BE2C (cell line): ENCODE results near the gene MIA3.
"Not testable (repeated sequence)": the region's sequence is repeated elsewhere in the genome, so short reads cannot be mapped to it uniquely, and the experiment has no call there.

Source experiments
- DNase-seq: peaks from one replicate; pipeline ENCODE4 v3.0.0-alpha.2; 2020
- H3K27me3 ChIP-seq: fragments of 250-450 bp; sonication (Bioruptor Pico); 2 replicates; pipeline ENCODE4 v1.5.1; 2020; ENCODE audit warnings: mild to moderate bottlenecking
- H3K36me3 ChIP-seq: fragments of 250-450 bp; sonication (Bioruptor Pico); 2 replicates; pipeline ENCODE4 v1.5.1; 2020; ENCODE audit warnings: mild to moderate bottlenecking
- H3K4me1 ChIP-seq: fragments of 250-450 bp; sonication (Bioruptor Pico); 2 replicates; pipeline ENCODE4 v1.5.1; 2020
- H3K4me3 ChIP-seq: 2 replicates; pipeline ENCODE4 v1.5.1; 2011; ENCODE audit warnings: low read depth, low read length
- H3K9me3 ChIP-seq: fragments of 250-450 bp; sonication (Bioruptor Pico); 2 replicates; pipeline ENCODE4 v1.5.1; 2020
- TF ChIP-seq, protein P1 (sequence below): IDR thresholded peaks from 2 replicates; pipeline ENCODE4 v1.5.1; 2012; ENCODE audit warnings: mild to moderate bottlenecking, low read depth, low read length

The MIA3 gene

DNA sequence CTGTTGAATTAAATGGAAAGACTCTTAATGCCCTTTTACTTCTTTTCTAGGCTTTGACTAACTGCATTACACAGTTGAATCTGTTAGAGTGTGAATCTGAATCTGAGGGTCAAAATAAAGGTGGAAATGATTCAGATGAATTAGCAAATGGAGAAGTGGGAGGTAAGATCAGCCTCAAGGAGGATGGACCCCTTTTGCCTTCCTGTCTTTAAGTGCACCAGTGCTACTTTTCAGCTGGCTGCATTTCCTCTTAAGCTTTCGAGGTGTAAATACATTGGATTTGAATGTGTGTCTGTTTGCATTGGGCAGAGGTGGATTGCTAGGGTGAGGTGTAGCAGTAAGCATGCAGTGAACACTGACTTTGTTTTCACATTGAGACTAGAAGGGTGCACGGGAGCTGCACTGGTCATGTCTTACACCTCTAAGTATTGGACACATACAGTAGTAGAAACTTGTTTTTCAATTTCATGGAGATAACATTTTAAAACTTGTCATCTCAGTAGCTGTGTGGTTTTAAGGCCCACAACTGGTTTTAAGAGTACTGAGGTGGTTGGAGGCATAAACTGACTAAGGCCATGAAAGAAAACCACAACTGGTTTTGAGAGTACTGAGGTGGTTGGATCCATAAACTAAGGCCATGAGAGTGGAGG, 35.4 kb downstream of the MIA3 start:
- Histone ChIP-seq H3K27me3 (no peaks in the 10 kb centered on the region), H3K9me3 (no peaks in the 10 kb centered on the region), H3K4me3 (no peak overlapping the region), H3K4me1 (no peaks in the 10 kb centered on the region), H3K36me3 (peaks cover 66% of the 10 kb centered on the region)
- DNase-seq = no peak
- TF ChIP-seq, protein P1, sequence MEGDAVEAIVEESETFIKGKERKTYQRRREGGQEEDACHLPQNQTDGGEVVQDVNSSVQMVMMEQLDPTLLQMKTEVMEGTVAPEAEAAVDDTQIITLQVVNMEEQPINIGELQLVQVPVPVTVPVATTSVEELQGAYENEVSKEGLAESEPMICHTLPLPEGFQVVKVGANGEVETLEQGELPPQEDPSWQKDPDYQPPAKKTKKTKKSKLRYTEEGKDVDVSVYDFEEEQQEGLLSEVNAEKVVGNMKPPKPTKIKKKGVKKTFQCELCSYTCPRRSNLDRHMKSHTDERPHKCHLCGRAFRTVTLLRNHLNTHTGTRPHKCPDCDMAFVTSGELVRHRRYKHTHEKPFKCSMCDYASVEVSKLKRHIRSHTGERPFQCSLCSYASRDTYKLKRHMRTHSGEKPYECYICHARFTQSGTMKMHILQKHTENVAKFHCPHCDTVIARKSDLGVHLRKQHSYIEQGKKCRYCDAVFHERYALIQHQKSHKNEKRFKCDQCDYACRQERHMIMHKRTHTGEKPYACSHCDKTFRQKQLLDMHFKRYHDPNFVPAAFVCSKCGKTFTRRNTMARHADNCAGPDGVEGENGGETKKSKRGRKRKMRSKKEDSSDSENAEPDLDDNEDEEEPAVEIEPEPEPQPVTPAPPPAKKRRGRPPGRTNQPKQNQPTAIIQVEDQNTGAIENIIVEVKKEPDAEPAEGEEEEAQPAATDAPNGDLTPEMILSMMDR = no peak

DNA sequence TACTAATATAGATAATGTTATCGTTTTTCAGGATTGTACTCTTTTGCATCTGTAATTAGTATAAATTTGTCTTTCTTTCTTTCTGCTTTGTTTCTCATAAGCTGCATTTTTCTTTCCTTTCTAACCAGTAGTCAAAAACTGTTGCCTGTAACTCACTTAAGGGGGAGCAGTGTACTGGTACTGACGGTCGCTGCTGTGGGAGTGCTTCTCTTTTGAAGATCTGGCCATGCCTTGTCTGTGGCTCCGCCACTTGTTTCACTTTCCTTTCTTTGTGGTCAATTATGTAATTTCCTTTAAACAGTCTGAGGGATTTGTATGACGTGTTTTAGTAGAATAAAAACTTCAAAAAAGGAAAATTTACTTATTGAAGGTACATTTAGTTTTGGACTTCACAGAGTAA, 37.0 kb downstream of the MIA3 start:
- peaks cover 79% of the 10 kb centered on the region for H3K36me3 ChIP-seq

DNA sequence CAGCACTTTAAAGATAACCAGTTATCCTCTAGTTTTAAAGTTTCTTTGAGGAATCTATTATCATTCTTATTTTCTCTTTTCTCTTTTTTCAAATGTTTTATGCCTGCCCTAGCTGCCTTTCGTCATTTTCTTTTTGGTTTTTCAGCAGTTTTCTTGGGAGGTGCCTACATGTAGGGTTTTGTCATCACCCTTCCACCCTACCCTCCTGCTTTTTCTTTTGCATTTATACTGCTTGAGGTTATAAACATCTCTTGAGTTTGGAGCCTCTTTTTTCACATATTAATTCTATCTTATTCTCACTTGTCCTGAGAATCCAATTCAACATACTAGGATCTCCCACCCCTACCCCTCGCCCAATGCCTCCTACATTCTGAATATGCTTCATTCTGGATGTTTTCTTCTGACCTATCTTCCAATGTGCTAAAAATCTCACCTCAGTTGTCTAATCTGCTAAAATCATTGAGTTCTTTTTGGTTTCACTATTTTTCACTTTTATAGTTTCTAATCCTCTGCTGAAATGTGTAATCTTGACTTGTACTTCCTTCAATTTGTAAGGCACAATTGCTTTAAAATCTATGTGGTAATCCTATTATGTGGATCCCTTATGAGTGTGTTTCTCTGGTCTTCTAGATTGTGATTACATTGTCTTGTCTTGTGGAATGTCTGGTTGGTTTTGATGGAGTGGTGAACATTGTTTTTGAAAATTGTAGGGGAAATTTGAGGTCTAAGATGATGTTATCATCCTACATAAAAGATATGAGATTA, 38.7 kb downstream of the MIA3 start:
- H3K36me3 ChIP-seq = peaks cover 85% of the 10 kb centered on the region
- no peak for DNase-seq
- H3K9me3 ChIP-seq = no peaks in the 10 kb centered on the region
- TF ChIP-seq, protein P1 = no peak
- H3K4me1 ChIP-seq = no peaks in the 10 kb centered on the region
- H3K27me3 ChIP-seq = no peaks in the 10 kb centered on the region
- H3K4me3 ChIP-seq = no peak overlapping the region

More for the DNA sequence above, 37.0 kb downstream of the MIA3 start:
- Histone ChIP-seq H3K27me3 (no peaks in the 10 kb centered on the region), H3K9me3 (no peaks in the 10 kb centered on the region), H3K4me1 (no peaks in the 10 kb centered on the region), H3K4me3 (no peak overlapping the region)
- TF ChIP-seq, protein P1 = no peak
- no peak for DNase-seq

DNA sequence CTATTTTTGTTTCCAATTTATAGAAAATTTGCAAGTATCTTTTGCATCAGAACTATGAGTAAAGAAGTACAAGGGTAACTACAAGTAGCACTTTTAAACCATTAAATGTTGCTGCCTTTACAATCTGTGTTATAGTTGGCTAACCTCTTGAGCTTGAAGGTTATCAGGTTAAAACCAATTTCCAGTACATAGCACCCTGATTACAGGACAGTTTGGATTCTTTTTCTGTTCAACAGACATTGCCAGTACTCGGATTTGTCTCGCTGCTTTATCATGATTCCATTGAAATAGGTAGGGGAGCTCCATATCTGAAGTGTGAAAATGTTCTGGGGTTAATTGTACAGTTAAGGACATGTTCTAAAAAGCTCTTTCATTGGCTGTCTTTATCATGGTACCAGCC, 40.0 kb downstream of the MIA3 start:
- Histone ChIP-seq H3K9me3 (no peaks in the 10 kb centered on the region), H3K4me3 (no peak overlapping the region), H3K27me3 (no peaks in the 10 kb centered on the region), H3K36me3 (peaks cover 84% of the 10 kb centered on the region), H3K4me1 (no peaks in the 10 kb centered on the region)
- TF ChIP-seq, protein P1 = no peak
- DNase-seq = no peak

DNA sequence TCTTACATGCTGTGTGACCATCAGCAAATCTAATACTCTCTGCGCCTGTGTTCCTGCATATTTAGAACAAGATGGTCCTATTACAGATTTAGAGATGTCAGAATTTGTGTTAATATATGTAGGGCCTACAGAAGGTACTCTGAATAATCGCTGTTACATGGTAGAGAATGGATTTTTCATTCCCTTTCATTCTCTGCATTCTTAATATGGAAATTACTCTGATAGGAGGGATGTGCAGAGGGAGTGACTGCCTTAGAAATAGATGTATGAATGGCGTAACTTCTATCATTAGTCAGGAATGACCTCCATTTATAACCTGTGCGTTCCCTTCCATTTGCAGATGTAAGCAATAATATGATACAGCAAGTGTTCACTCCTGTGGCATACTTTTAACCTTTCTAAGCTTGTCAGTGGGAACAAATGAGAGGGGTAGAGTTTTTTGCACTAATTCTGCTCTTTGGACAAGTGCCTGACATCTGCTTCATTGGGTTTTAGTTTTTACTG, 45.6 kb downstream of the MIA3 start:
- no peak for DNase-seq
- Histone ChIP-seq H3K9me3 (no peaks in the 10 kb centered on the region), H3K36me3 (peaks cover 76% of the 10 kb centered on the region), H3K27me3 (no peaks in the 10 kb centered on the region), H3K4me3 (no peak overlapping the region), H3K4me1 (no peaks in the 10 kb centered on the region)
- TF ChIP-seq, protein P1 = no peak

DNA sequence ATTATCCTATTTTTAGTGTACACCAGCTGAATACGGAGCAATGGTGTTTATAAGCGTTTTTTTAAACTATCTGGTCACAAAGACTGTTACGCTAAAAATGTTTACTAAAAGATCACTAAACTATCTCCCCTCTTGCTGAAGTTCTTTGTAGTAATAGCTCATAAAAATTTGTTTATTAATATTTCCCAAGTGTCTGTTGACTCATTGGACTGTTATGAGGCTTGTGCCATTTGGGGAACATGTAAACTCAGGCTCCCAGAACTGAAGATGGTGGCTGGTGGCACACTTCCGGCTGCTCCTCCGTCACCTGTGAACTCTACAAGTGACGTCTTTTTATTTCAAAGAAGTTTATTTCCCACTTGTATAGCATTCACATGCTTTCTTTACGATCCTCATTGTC, 48.1 kb downstream of the MIA3 start:
- TF ChIP-seq, protein P1 = no peak
- Histone ChIP-seq H3K4me1 (no peaks in the 10 kb centered on the region), H3K27me3 (no peaks in the 10 kb centered on the region), H3K9me3 (no peaks in the 10 kb centered on the region), H3K36me3 (peaks cover 57% of the 10 kb centered on the region), H3K4me3 (no peak overlapping the region)
- DNase-seq = no peak

DNA sequence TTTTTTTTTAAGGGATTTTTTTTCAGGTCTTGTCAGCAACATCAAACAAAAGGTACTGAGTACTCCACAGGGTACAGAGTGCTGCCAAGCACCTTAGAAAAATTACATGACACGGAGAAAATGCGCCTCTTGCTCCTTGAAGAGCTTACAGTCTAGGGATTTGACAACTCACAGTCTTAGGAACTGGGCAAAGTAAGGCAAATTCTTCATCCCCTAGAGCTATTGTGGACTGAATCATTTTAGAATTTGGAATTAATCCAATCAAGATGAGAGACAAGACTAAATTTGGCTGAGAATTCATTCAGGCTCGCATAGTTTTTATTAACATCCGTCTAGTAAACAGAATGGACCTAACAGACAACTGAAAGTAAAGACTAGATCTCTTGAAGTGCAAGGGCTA, 50.3 kb downstream of the MIA3 start:
- not testable (repeated sequence) for H3K4me3 ChIP-seq, DNase-seq, H3K27me3 ChIP-seq, H3K4me1 ChIP-seq, H3K9me3 ChIP-seq
- H3K36me3 ChIP-seq = peaks cover 41% of the 10 kb centered on the region

DNA sequence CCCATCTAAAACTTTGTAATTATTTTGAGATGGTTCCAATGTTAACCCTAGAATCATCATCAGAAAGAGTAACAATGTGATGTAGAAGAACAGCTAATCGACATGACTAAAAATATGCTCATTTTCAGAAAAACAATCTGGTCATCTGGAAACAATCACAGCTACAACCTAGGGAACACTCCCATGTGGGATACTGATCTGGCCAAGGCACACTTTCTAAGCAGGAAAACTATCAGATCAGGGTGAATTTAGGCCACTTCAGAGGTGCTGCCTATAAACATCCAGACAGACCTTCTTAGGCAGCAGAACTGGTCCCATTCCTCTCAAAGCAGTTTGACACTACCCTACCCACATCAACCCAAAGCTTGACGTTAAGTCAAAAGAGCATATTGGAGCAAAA, 51.2 kb downstream of the MIA3 start:
- H3K36me3 ChIP-seq = peaks cover 36% of the 10 kb centered on the region
- H3K4me1 ChIP-seq, H3K9me3 ChIP-seq, H3K4me3 ChIP-seq, DNase-seq, H3K27me3 ChIP-seq: not testable (repeated sequence)
